Caco-2 (cell line): ENCODE data around the gene INPP5E. TPM values are rescaled to one million over a fixed set of nuclear protein-coding genes. Genes with fewer than 3 reads are reported as not detected.

Experiments
- BruUV-seq: library from RNA; stranded (reverse); fragments of 400-500 nt; replicated peaks from 2 replicates; lab custom pipeline; 2021; lab: Mats Ljungman, UMichigan
- CTCF ChIA-PET: fragments of 300-600 bp; sonication (Branson Sonifier 250); formaldehyde crosslinking; loops from one replicate; lab custom pipeline; 2022; ENCODE audit warnings: antibody characterized with exemption; lab: Charles Lee
- POLR2A ChIA-PET: fragments of 300-600 bp; sonication (Branson Sonifier 250); formaldehyde crosslinking; loops from one replicate; lab custom pipeline; 2022; ENCODE audit warnings: antibody characterized with exemption; lab: Charles Lee
- DNase-seq, 2 experiments: peaks; one replicate each; pipeline versions ENCODE4 v3.0.0 to v3.0.0-alpha.2; 2020 to 2022
- H3K27me3 ChIP-seq: replicated peaks from 2 replicates; pipeline ENCODE4 v1.6.0; 2011; ENCODE audit warnings: low read length; ENCODE audit not compliant: control insufficient read depth, insufficient read depth
- H3K36me3 ChIP-seq: 2 replicates; pipeline ENCODE4 v1.5.1; 2011; ENCODE audit warnings: low read length; ENCODE audit not compliant: control insufficient read depth, insufficient read depth
- H3K4me1 ChIP-seq: fragments of 250-450 bp; sonication (Bioruptor Pico); 2 replicates; pipeline ENCODE4 v1.5.1; 2020; ENCODE audit warnings: mild to moderate bottlenecking
- H3K4me3 ChIP-seq: 2 replicates; pipeline ENCODE4 v1.5.1; 2011; ENCODE audit warnings: low read depth, mild to moderate bottlenecking, control low read depth, low read length
- H3K9me3 ChIP-seq: fragments of 250-450 bp; sonication (Bioruptor Pico); 2 replicates; pipeline ENCODE4 v1.5.1; 2020; ENCODE audit warnings: mild to moderate bottlenecking, moderate library complexity
- H3K27ac Mint-ChIP-seq: one replicate; pipeline ENCODE4 v1.8.0; 2022; ENCODE audit warnings: mixed read lengths; ENCODE audit not compliant: unreplicated experiment
- H3K27me3 Mint-ChIP-seq: one replicate; pipeline ENCODE4 v1.8.0; 2022; ENCODE audit warnings: mixed read lengths; ENCODE audit not compliant: insufficient read depth, unreplicated experiment
- H3K36me3 Mint-ChIP-seq: one replicate; pipeline ENCODE4 v1.8.0; 2022; ENCODE audit warnings: mild to moderate bottlenecking, mixed read lengths; ENCODE audit not compliant: insufficient read depth, unreplicated experiment
- H3K4me1 Mint-ChIP-seq: one replicate; pipeline ENCODE4 v1.8.0; 2022; ENCODE audit warnings: low read depth, mixed read lengths; ENCODE audit not compliant: unreplicated experiment
- H3K4me3 Mint-ChIP-seq: one replicate; pipeline ENCODE4 v1.8.0; 2022; ENCODE audit warnings: mild to moderate bottlenecking, moderate library complexity, mixed read lengths; ENCODE audit not compliant: unreplicated experiment
- H3K9me3 Mint-ChIP-seq: one replicate; pipeline ENCODE4 v1.8.0; 2022; ENCODE audit warnings: mixed read lengths; ENCODE audit not compliant: unreplicated experiment
- intact Hi-C: fragments of 100-400 bp; cut with micrococcal nuclease; formaldehyde crosslinking; loops from one replicate; pipeline ENCODE4 v1.10.0; 2022; ENCODE audit not compliant: unreplicated experiment
- total RNA-seq: library from RNA; stranded (reverse); gene quantifications from 2 replicates; pipeline ENCODE4 v1.2.3, GENCODE V29; 2022
- TF ChIP-seq, protein P1 (sequence below), 2 experiments: fragments of 200-600 bp in 1 of 2; IDR thresholded peaks; 1 replicate in 1 of 2; 2 replicates in 1 of 2; pipeline versions ENCODE4 v1.5.1 to v1.8.0; 2011 to 2022; ENCODE audit warnings: antibody characterized with exemption in 1 of 2, control low read depth in 1 of 2, inconsistent platforms in 1 of 2, low read depth in 1 of 2, low read length in 1 of 2, mild to moderate bottlenecking in 1 of 2, moderate library complexity in 1 of 2; ENCODE audit not compliant: insufficient read depth in 1 of 2, severe bottlenecking in 1 of 2, unreplicated experiment in 1 of 2

The INPP5E gene
- total RNA-seq, 1 experiment from 2014 or later, result 18.6 TPM

DNA sequence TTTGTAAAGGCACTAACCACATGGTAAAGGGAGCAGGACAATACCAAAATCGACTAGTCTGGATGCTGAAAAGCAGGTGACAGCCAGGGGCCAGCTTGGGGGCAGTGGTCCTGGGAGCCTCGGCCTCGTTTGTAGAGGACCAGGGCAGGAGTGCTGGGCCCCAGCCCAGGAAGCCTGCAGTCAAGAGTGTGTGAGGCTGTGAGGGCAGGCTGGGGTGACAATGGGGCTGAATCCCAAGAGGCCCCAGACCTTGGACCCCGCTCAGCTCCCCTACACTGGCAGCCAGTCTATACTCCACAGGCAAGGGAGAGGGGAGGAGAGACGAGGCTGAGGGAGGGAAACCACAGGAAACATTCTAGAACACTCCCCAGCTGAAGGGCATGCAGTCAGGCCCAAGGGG lies 2.6 kb upstream of the INPP5E start:
- TF ChIP-seq, protein P1, sequence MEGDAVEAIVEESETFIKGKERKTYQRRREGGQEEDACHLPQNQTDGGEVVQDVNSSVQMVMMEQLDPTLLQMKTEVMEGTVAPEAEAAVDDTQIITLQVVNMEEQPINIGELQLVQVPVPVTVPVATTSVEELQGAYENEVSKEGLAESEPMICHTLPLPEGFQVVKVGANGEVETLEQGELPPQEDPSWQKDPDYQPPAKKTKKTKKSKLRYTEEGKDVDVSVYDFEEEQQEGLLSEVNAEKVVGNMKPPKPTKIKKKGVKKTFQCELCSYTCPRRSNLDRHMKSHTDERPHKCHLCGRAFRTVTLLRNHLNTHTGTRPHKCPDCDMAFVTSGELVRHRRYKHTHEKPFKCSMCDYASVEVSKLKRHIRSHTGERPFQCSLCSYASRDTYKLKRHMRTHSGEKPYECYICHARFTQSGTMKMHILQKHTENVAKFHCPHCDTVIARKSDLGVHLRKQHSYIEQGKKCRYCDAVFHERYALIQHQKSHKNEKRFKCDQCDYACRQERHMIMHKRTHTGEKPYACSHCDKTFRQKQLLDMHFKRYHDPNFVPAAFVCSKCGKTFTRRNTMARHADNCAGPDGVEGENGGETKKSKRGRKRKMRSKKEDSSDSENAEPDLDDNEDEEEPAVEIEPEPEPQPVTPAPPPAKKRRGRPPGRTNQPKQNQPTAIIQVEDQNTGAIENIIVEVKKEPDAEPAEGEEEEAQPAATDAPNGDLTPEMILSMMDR (IDR thresholded peaks at IDR 0.05; ENCODE audit: insufficient read depth in 1 of 2, low read depth in 1 of 2, low read length in 1 of 2, severe bottlenecking in 1 of 2, unreplicated experiment in 1 of 2), result no peak
- no peak overlapping the region for H3K27ac Mint-ChIP-seq

GRCh38 chr9:136441681-136442245 lies 2.1 kb upstream of the INPP5E start:
- peaks cover 1% of the 10 kb centered on the region; the same call in 1 of the 2 replicates for H3K36me3 ChIP-seq
- no peak overlapping the region for H3K27ac Mint-ChIP-seq
- CTCF ChIA-PET, result no interaction called here

More for the DNA sequence above, 2.6 kb upstream of the INPP5E start:
- intact Hi-C loops, result no loop called here
- no TSS peak for BruUV-seq
- Histone ChIP-seq H3K9me3 (no peaks in the 10 kb centered on the region), H3K4me1 (peaks cover 8% of the 10 kb centered on the region), H3K4me3 (no peak overlapping the region), H3K27me3 (no peaks in the 10 kb centered on the region), H3K36me3 (peaks cover 1% of the 10 kb centered on the region; the same call in 1 of the 2 replicates)
- Mint-ChIP-seq H3K36me3 (peaks cover 76% of the 10 kb centered on the region), H3K27me3 (no peaks in the 10 kb centered on the region), H3K9me3 (no peaks in the 10 kb centered on the region), H3K4me1 (peaks cover 3% of the 10 kb centered on the region), H3K4me3 (no peak overlapping the region)
- ChIA-PET POLR2A (no interaction called here), CTCF (no interaction called here)
- DNase-seq, result no peak

GRCh38 chr9:136441191-136441680 lies 1.6 kb upstream of the INPP5E start:
- no peaks in the 10 kb centered on the region for H3K9me3 Mint-ChIP-seq
- Histone ChIP-seq H3K27me3 (no peaks in the 10 kb centered on the region), H3K4me1 (peaks cover 8% of the 10 kb centered on the region), H3K4me3 (no peak overlapping the region), H3K9me3 (no peaks in the 10 kb centered on the region), H3K36me3 (peaks cover 1% of the 10 kb centered on the region; the same call in 1 of the 2 replicates)
- H3K4me1 Mint-ChIP-seq, result peaks cover 7% of the 10 kb centered on the region
- CTCF ChIA-PET, result no interaction called here
- POLR2A ChIA-PET, result no interaction called here
- H3K36me3 Mint-ChIP-seq, result peaks cover 65% of the 10 kb centered on the region
- no peaks in the 10 kb centered on the region for H3K27me3 Mint-ChIP-seq
- intact Hi-C loops, result no loop called here
- H3K4me3 Mint-ChIP-seq, result peak overlapping the region; percentile 35
- TF ChIP-seq, protein P1 (IDR thresholded peaks at IDR 0.05; ENCODE audit: insufficient read depth in 1 of 2, low read depth in 1 of 2, low read length in 1 of 2, severe bottlenecking in 1 of 2, unreplicated experiment in 1 of 2), result no peak
- DNase-seq, result no peak
- BruUV-seq, result no TSS peak
- H3K27ac Mint-ChIP-seq, result no peak overlapping the region

More at GRCh38 chr9:136441681-136442245, 2.1 kb upstream of the INPP5E start:
- Histone ChIP-seq H3K4me1 (peaks cover 8% of the 10 kb centered on the region), H3K27me3 (no peaks in the 10 kb centered on the region), H3K4me3 (no peak overlapping the region), H3K9me3 (no peaks in the 10 kb centered on the region)
- POLR2A ChIA-PET, result no interaction called here
- Mint-ChIP-seq H3K36me3 (peaks cover 71% of the 10 kb centered on the region), H3K9me3 (no peaks in the 10 kb centered on the region), H3K4me1 (peaks cover 7% of the 10 kb centered on the region), H3K27me3 (no peaks in the 10 kb centered on the region), H3K4me3 (no peak overlapping the region)
- intact Hi-C loops, result no loop called here
- DNase-seq, result no peak
- TF ChIP-seq, protein P1 (IDR thresholded peaks at IDR 0.05; ENCODE audit: insufficient read depth in 1 of 2, low read depth in 1 of 2, low read length in 1 of 2, severe bottlenecking in 1 of 2, unreplicated experiment in 1 of 2), result no peak
- no TSS peak for BruUV-seq
